GM18951 (cell line): ENCODE measurements around the gene SGCD.

ENCODE experiments used
- POLR2A ChIP-seq: IDR thresholded peaks from 4 replicates; pipeline ENCODE4 v1.6.1; 2011; ENCODE audit warnings: mild to moderate bottlenecking; ENCODE audit not compliant: insufficient read length, insufficient read depth; ENCODE audit errors: extremely low read depth
- in situ Hi-C: fragments of 300-500 bp; cut with MboI; formaldehyde crosslinking; loops from one replicate; pipeline ENCODE4 v1.12.0; 2022; ENCODE audit warnings: low sequenced_read_pairs, mixed read lengths, inconsistent platforms; ENCODE audit not compliant: unreplicated experiment

The SGCD gene

GRCh38 chr5:156326718-156327259 is at the start of gene SGCD:
TSS of gene SGCD (plus strand) at chr5:156327164.
- no peak for TF ChIP-seq POLR2A
- in situ Hi-C loops = no loop called here

- in situ Hi-C loops = no loop called here
- TF ChIP-seq POLR2A = no peak
Observed at GRCh38 chr5:156277290-156277689, 49.7 kb upstream of the SGCD start.

DNA sequence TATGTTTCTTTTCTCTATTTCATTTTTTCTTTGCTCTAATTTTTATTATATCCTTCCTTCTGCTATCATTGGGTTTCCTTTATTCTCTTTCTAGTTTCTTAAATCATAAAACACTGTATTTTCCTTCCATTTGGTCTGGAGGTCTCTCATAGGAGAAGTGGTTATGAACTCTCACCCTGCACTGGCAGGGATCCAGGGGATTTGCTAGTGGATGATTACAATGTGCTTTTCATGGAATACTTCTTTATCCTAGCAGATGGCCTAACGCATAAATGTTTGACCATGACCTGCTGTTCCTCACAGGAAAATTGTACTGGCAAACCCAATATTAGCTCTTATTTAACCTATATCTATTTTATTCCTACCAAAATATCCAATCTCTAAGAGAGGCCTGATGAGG is 31.5 kb upstream of the SGCD start:
- in situ Hi-C loops = no loop called here
- TF ChIP-seq POLR2A = no peak

DNA sequence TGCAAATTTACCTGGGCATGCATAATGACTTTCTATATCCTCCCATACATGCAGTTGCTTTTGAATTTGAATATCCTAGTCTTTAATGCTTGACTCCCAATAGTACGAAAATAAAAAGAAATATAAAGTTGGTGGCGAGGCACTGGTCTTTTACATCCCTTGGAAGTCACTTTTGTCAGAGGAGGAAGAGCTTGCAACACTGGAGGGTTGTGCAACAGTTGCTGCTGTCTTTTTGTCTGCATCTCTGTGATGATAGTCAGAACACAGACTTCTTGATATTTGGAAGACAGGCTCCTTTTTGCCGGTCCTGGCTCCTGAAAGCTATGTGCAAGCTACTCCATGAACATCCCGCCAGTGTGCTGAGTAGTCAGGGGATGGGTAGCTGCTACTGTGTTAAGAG is 16.8 kb upstream of the SGCD start:
- in situ Hi-C loops = no loop called here
- no peak for TF ChIP-seq POLR2A

DNA sequence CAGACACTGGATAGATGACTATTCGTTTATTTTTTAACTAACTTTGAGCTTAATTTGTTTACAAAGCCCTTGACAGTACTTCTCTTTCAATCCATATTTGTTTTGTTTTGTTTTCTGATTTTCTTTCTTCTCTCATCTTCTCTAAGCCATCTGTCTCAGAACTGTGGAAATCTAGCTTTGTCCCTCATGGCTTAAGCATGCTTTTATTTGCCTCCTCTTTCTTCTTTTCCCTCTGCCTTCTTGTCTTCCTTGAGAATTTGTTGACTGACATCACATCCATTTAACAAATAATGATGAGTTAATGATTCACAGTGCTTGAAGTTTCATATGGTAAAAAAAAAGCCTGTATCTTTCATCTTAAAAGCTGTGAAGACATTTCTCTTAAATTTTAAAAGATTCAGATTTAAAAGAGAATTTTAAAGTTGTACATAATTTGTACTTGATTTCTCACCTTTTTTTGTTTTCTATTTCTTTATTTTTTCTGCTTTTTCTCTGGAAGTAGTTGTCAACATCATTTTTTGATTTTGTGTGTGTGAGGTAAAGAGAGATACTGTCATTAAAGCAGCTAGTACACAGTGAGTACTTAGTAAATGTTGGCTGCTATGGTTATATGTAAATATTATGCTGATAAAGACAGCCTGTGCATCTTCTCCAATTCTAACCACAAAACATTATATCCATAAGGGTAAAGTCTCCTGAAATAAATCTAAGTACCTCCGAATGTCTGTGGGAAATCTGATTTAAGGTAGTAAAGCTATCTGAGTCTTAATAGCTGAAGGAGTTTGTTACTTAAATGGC is 13.9 kb upstream of the SGCD start:
- in situ Hi-C loops = no loop called here
- no peak for TF ChIP-seq POLR2A

DNA sequence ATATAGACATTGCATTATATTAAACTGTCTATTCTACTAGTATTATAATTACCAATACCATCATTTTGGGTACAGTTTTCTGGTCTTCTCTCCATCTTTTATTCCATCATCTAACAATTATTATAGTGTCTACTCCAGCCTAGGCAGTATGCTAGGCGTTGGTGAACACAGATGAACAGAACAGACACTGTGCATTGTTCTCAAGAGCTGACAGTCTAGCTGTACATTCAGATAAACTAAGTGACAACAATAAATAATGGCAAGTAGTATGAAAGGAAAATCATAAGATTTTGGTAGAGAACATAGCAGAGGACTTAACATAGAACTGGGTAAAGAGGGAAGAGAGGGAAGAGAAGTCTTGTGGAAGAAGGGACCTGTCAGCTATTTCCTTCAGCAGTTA is 12.5 kb upstream of the SGCD start:
- TF ChIP-seq POLR2A = no peak
- in situ Hi-C loops = no loop called here

DNA sequence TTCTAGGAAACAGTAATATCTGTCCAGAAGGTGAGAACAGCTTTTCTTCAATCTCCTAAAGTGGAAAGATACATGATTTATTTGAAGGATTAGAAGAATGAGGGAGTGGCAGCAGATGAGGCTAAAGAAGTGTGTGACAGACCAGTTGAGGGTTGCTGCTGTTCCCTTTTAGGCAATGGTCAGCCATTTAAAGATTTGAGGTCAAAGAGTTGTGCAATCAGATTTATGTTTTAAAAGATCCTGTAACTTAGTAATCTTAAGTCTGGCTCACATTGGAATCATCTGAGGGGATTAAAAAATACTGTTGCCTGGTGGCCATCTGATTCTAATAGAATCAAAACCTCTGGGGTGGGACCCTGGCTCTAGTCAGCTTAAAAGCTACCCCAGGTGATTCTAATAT is 4.3 kb upstream of the SGCD start:
- TF ChIP-seq POLR2A = no peak
- in situ Hi-C loops = no loop called here

DNA sequence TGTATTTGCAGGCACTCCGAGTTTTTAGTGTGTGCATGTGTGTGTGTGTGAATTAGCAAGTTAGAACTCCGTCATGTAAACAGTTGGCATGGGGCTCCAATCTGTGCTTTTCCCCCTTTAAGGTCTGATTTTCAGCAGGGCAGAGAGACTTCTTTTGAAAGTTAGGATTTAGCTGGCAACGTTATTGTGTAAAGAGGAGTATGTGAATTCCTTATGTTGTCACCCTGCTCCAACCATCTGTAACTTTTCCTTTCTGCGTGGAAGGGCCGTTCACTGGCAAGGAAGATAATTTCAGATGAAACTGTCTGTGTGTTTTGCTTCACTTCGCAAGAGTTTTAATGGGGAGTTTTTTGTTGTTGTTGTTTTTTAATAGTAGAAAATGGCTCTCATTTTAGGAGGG is 332 bp downstream of the SGCD start:
- in situ Hi-C loops = no loop called here
- TF ChIP-seq POLR2A = no peak

GRCh38 chr5:156328161-156328560 is 1.2 kb downstream of the SGCD start:
- in situ Hi-C loops = no loop called here
- TF ChIP-seq POLR2A = no peak

- in situ Hi-C loops = no loop called here
- no peak for TF ChIP-seq POLR2A
Observed at GRCh38 chr5:156328766-156329165, 1.8 kb downstream of the SGCD start.

DNA sequence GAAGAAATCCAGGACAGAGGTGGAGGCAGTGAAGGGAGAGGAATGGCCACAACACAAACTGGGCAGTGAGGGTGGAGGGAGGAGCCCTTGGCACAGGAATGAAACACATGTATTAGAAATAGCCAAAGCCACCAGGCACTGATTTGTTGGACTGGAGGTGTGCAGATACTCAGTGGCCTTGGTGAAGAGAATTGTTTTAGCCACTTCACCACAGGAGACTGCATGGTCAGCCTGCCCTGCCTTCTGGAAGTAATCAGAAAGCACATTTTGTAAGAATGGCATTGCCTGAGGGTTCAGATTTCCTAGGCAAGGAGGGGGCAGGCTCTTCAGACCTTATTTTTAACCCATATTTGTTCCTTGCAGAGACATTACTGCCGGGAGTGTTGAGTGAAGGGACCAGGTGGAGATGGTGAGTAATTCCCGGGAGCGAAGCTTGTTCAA is 2.2 kb downstream of the SGCD start:
- in situ Hi-C loops = no loop called here
- TF ChIP-seq POLR2A = no peak

GRCh38 chr5:156330141-156330870 is 3.3 kb downstream of the SGCD start:
- no peak for TF ChIP-seq POLR2A
- in situ Hi-C loops = no loop called here

DNA sequence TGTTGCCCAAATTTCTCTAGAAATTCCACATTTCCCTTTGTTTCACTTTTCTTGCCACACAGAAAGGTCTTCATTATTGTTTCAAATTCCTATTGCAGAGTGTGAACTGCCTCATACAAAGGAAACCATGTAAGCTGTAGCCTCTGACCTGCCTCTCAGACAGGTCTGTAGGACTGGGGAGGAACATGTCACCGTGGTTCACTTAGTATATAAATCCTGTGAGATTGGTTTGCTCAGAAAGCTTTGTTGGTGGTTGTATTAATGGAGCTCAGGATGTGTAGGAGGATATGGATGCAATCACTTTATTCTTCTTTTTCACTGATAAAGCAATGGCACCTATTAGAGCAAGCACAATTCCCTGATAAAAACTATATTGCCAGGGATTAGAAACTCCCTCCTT is 4.2 kb downstream of the SGCD start:
- in situ Hi-C loops = no loop called here
- TF ChIP-seq POLR2A = no peak

DNA sequence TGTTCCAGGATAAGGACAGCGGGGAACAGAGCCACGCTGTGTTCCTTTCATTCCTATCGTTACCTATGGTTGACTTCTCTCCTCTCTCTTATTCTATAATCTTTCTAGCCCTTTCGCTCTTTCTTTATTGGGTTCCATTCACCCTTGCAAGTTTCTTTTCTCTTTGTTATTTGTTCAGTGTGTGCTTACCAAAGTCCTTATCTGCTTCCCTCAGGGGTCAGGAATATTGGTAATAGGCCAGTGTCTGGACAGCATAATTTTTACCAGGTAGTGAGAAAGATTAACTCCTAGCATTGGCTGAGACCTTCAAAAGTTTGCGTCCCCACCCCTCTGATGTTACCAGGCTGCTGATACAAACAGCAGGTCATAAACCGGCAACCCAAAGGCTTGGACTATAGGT is 4.9 kb downstream of the SGCD start:
- no peak for TF ChIP-seq POLR2A
- in situ Hi-C loops = no loop called here
